K562 (cell line): ENCODE measurements around the gene SLC24A2.

Source experiments
- COPS2 ChIP-seq: fragments of 450-650 bp; conservative IDR thresholded peaks from 2 replicates; pipeline ENCODE4 v1.6.1; 2016; ENCODE audit warnings: mild to moderate bottlenecking, moderate library complexity
- ETV6 ChIP-seq, 3 experiments: fragments of 150-350 bp in 1 of 3; sonication (generic) in 1 of 3; formaldehyde crosslinking in 1 of 3; IDR thresholded peaks; 2 replicates each; pipeline versions ENCODE4 v1.6.1 to v1.8.0; 2014 to 2022; ENCODE audit warnings: borderline replicate concordance in 2 of 3, low read depth in 2 of 3, antibody characterized with exemption in 1 of 3, low read length in 1 of 3, mild to moderate bottlenecking in 1 of 3, missing genetic modification reagents in 1 of 3
- FOXM1 ChIP-seq, 2 experiments: fragments of 450-650 bp in 1 of 2; sonication (generic) in 1 of 2; formaldehyde crosslinking in 1 of 2; IDR thresholded peaks; 2 replicates each; pipeline versions ENCODE4 v1.6.1 to v1.9.0; 2017 to 2022; ENCODE audit warnings: low read depth in 2 of 2, mild to moderate bottlenecking in 2 of 2, missing genetic modification reagents in 1 of 2, moderate library complexity in 1 of 2
- JUNB ChIP-seq: fragments of 450-650 bp; formaldehyde crosslinking; conservative IDR thresholded peaks from 2 replicates; pipeline ENCODE4 v1.4.0; 2020; ENCODE audit warnings: mild to moderate bottlenecking
- MLX ChIP-seq, 2 experiments: fragments of 450-650 bp in 1 of 2; sonication (generic) in 1 of 2; formaldehyde crosslinking; conservative IDR thresholded peaks; 2 replicates each; pipeline versions ENCODE4 v1.4.0 to v1.8.1; 2020 to 2022; ENCODE audit warnings: mild to moderate bottlenecking in 1 of 2, missing genetic modification reagents in 1 of 2
- MYC ChIP-seq, 2 experiments: fragments of 250-450 bp in 1 of 2; sonication (Bioruptor Pico) in 1 of 2; IDR thresholded peaks; 2 replicates each; pipeline versions ENCODE4 v1.5.1 to v1.6.1; 2012 to 2021; ENCODE audit warnings: low read depth in 2 of 2, borderline replicate concordance in 1 of 2, improper control_type of control experiment in 1 of 2, low read length in 1 of 2, mild to moderate bottlenecking in 1 of 2, moderate library complexity in 1 of 2
- MYNN ChIP-seq, 2 experiments: sonication (generic); formaldehyde crosslinking in 1 of 2; IDR thresholded peaks; 2 replicates each; pipeline versions ENCODE4 v1.5.0 to v1.6.1; 2016 to 2020; ENCODE audit warnings: antibody characterized with exemption in 1 of 2, missing genetic modification reagents in 1 of 2
- NFE2L1 ChIP-seq: fragments of 450-650 bp; IDR thresholded peaks from 2 replicates; pipeline ENCODE4 v1.6.1; 2016; ENCODE audit warnings: missing genetic modification characterization, low read depth, mild to moderate bottlenecking, missing compliant biosample characterization, moderate library complexity, borderline replicate concordance
- POLR2A ChIP-seq: fragments of 450-650 bp; conservative IDR thresholded peaks from 2 replicates; pipeline ENCODE4 v1.6.1; 2016
- XRCC4 ChIP-seq: IDR thresholded peaks from one replicate; pipeline ENCODE4 v1.6.1; 2011; ENCODE audit not compliant: insufficient read depth, insufficient read length; ENCODE audit errors: extremely low read depth
- ZNF311 ChIP-seq: fragments of 250-450 bp; sonication (Bioruptor Pico); IDR thresholded peaks from 2 replicates; pipeline ENCODE4 v1.4.0; 2020; ENCODE audit warnings: mild to moderate bottlenecking, moderate library complexity

DNA sequence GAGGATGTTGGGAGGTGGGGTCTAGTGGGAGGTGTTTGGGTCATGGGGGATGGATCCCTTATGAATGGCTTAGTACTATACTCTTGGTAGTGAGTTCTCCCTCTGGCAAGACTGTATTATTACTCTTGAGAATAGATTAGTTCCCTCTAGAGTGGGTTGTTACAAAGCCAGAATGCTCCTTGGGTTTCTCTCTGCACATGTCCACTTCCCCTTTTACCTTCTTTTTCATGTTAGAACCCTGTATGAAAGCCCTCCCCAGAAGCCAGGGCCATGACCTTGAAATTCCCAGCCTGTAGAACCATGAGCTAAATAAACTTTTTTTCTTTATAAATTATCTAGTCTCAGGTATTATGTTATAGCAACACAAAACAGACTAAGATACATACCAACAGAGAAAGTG, 31.1 kb downstream of the SLC24A2 start:
- TF ChIP-seq MYNN (IDR thresholded peaks at IDR 0.05) (no peak), MYNN (CRISPR knock-in tag; IDR thresholded peaks at IDR 0.05) (no peak), MLX (CRISPR knock-in tag; conservative IDR thresholded peaks at IDR 0.05) (no peak), COPS2 (no peak), NFE2L1 (tag) (no peak), MYC (IDR thresholded peaks at IDR 0.05; ENCODE audit: low read depth, low read length) (no peak), MYC (CRISPR knock-in tag; IDR thresholded peaks at IDR 0.05; ENCODE audit: borderline replicate concordance, low read depth) (no peak), XRCC4 (no peak), ZNF311 (CRISPR knock-in tag) (no peak), ETV6 (IDR thresholded peaks at IDR 0.05; ENCODE audit: borderline replicate concordance in 1 of 2, low read depth in 2 of 2, low read length in 1 of 2) (no peak), ETV6 (CRISPR knock-in tag; IDR thresholded peaks at IDR 0.05; ENCODE audit: borderline replicate concordance) (no peak), FOXM1 (IDR thresholded peaks at IDR 0.05; ENCODE audit: low read depth) (no peak), FOXM1 (CRISPR knock-in tag; IDR thresholded peaks at IDR 0.05; ENCODE audit: low read depth) (no peak), JUNB (CRISPR knock-in tag) (no peak), POLR2A (no peak)
